ENCODE measurements around the gene OR6N2. TPM values are rescaled to one million over a fixed set of nuclear protein-coding genes. Genes with fewer than 3 reads are reported as not detected.

Gene OR6N2
- total RNA-seq, 4 donors from 2014 or later = not detected

DNA sequence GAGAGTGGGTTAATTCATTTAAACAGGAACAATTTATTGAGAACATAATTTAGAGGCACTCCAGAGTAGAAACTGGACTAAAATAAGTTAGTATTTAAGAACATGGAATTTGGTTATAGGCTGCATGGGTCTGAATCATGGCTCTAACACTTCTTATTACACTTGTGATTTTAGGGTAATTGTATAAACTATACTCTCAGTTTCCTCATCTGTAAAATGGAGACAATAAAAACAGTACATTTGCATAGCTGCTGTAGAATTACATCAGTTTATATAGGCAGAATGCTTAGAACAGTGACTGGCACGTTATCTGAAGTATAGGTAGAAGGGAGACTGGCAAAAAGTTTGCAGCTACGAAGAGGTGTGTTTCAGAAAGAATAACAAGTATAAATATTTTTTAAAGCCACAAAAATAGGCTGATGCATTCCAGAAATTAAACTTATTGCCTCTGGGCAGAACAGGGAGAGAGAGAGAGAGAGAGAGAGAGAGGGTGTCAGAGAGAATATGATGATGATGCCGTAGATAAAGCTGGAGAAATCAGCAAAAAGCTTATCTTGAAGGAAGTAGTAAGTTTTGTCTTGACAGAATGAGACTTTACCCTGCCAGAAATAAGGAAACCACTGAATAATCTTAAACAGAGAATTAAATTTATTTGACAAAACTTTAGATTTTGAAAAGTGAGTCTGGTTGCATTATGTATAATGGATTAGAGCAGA lies 52.3 kb downstream of the OR6N2 start:
- Histone ChIP-seq H3K36me3 (no peaks in the 10 kb centered on the region), H3K9me3 (no peaks in the 10 kb centered on the region), H3K27ac (no peak overlapping the region), H3K4me3 (no peak overlapping the region), H3K4me1 (no peaks in the 10 kb centered on the region), H3K27me3 (no peaks in the 10 kb centered on the region)
- WGBS, 2 donors = 67 to 75% methylated on average over 3 of the region's 3 CpGs
- DNase-seq (ENCODE audit: low spot score in 2 of 2) = no peak
- TF ChIP-seq, protein P1, sequence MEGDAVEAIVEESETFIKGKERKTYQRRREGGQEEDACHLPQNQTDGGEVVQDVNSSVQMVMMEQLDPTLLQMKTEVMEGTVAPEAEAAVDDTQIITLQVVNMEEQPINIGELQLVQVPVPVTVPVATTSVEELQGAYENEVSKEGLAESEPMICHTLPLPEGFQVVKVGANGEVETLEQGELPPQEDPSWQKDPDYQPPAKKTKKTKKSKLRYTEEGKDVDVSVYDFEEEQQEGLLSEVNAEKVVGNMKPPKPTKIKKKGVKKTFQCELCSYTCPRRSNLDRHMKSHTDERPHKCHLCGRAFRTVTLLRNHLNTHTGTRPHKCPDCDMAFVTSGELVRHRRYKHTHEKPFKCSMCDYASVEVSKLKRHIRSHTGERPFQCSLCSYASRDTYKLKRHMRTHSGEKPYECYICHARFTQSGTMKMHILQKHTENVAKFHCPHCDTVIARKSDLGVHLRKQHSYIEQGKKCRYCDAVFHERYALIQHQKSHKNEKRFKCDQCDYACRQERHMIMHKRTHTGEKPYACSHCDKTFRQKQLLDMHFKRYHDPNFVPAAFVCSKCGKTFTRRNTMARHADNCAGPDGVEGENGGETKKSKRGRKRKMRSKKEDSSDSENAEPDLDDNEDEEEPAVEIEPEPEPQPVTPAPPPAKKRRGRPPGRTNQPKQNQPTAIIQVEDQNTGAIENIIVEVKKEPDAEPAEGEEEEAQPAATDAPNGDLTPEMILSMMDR (IDR thresholded peaks at IDR 0.05) = no peak
- TF ChIP-seq EP300 (IDR thresholded peaks at IDR 0.05) (no peak), POLR2A (IDR thresholded peaks at IDR 0.05) (no peak)

GRCh38 chr1:158724442-158724841 lies 56.6 kb downstream of the OR6N2 start:
- WGBS, 2 donors = 90 to 98% methylated on average over 5 of the region's 5 CpGs
- DNase-seq (ENCODE audit: low spot score in 2 of 2) = no peak
- no peaks in the 10 kb centered on the region for H3K36me3 ChIP-seq
- H3K27ac ChIP-seq = no peak overlapping the region
- no peaks in the 10 kb centered on the region for H3K9me3 ChIP-seq
- no peaks in the 10 kb centered on the region for H3K27me3 ChIP-seq
- no peaks in the 10 kb centered on the region for H3K4me1 ChIP-seq
- no peak overlapping the region for H3K4me3 ChIP-seq
- TF ChIP-seq EP300 (IDR thresholded peaks at IDR 0.05) = no peak
- no peak for TF ChIP-seq POLR2A (IDR thresholded peaks at IDR 0.05)

Small RNA genes lying within 50 kb of the gene (small RNA-seq; reads per million reads assigned to genes)
- gene OR2AQ1P = not detected

Other genes with a start within 250 kb of the OR6N2 start
- not detected for gene OR6Y1, start 226.8 kb downstream of the OR6N2 start, total RNA-seq
- gene OR6P1, start 210.6 kb downstream of the OR6N2 start, total RNA-seq = not detected
- not detected for gene OR10X1, start 201.3 kb downstream of the OR6N2 start, total RNA-seq
- gene OR10Z1, start 175.9 kb downstream of the OR6N2 start, total RNA-seq = not detected
- gene SPTA1, start 94.5 kb downstream of the OR6N2 start, total RNA-seq = under 1 TPM in 1 of 4 donors, not detected in 3; 0.21 TPM
- gene OR6K2, start 80.6 kb downstream of the OR6N2 start, total RNA-seq = not detected
- gene OR6K3, start 60.5 kb downstream of the OR6N2 start, total RNA-seq = not detected
- gene OR6K6, start 26.5 kb downstream of the OR6N2 start, total RNA-seq = not detected
- gene OR6N1, start 9.0 kb downstream of the OR6N2 start, total RNA-seq = not detected
- 1 to 10 TPM; 3.3 to 5.7 (median 4.3) TPM for gene MNDA, start 50.1 kb upstream of the OR6N2 start, total RNA-seq
- 1 to 10 TPM; 2.2 to 5.2 (median 3.6) TPM for gene PYHIN1, start 150.3 kb upstream of the OR6N2 start, total RNA-seq
- gene IFI16, start 228.7 kb upstream of the OR6N2 start, total RNA-seq = 100 to 1,000 TPM in 3 of 4 donors, 10 to 100 TPM in 1; 63.2 to 121 (median 108) TPM

Measured in tibial nerve (tissue), 4 donors.